Peyer's patch (tissue), 4 donors: ENCODE data around the gene MTHFS.

Experiments used
- POLR2A ChIP-seq, 2 donors: fragments of 450-650 bp; IDR thresholded peaks; one replicate each; pipeline ENCODE4 v1.5.1; 2017; ENCODE audit warnings: antibody characterized with exemption in 2 of 2, mild to moderate bottlenecking in 2 of 2, moderate library complexity in 2 of 2
- TF ChIP-seq, protein P1 (sequence below), 6 experiments: fragments of 450-650 bp in 4 of 6; fragments of 200-600 bp in 2 of 6; sonication (generic) in 1 of 6; IDR thresholded peaks; one replicate each; pipeline ENCODE4 v1.5.1; 2017 to 2019; ENCODE audit warnings: antibody characterized with exemption in 6 of 6, mild to moderate bottlenecking in 3 of 6, moderate library complexity in 1 of 6

DNA sequence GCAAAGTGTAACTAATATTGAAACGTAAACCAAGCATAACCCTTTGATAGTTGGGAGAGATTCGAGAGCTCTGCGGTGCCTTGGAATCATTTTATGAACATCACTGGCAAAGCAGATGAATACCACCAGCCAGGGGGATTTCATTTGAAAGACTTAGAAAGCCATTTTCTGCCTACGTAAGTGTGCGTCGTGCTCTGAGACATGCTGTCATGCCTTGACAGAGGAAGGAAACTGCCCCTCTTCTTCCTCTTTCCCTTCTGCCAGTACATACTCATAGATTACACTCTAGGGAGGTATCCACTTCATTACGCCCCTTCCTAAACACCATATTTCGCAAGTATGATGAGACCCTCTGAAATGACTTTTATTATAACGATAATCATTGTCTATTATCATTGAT is 3.3 kb upstream of the MTHFS start:
- no peak for TF ChIP-seq POLR2A (IDR thresholded peaks at IDR 0.05)
- TF ChIP-seq, protein P1, sequence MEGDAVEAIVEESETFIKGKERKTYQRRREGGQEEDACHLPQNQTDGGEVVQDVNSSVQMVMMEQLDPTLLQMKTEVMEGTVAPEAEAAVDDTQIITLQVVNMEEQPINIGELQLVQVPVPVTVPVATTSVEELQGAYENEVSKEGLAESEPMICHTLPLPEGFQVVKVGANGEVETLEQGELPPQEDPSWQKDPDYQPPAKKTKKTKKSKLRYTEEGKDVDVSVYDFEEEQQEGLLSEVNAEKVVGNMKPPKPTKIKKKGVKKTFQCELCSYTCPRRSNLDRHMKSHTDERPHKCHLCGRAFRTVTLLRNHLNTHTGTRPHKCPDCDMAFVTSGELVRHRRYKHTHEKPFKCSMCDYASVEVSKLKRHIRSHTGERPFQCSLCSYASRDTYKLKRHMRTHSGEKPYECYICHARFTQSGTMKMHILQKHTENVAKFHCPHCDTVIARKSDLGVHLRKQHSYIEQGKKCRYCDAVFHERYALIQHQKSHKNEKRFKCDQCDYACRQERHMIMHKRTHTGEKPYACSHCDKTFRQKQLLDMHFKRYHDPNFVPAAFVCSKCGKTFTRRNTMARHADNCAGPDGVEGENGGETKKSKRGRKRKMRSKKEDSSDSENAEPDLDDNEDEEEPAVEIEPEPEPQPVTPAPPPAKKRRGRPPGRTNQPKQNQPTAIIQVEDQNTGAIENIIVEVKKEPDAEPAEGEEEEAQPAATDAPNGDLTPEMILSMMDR (IDR thresholded peaks at IDR 0.05), result no peak
